A549 (cell line): ENCODE results near the gene CARTPT. TPM values are rescaled to one million over a fixed set of nuclear protein-coding genes. Genes with fewer than 3 reads are reported as not detected.

Experiments used
- ATAC-seq, 2 experiments: fragments of 200-7000 bp in 1 of 2; fragments of >200 bp in 1 of 2; cut with Nextera tagmentation in 1 of 2; cut with Tn5 transposase in 1 of 2; 3 replicates each; pipeline versions ENCODE4 v1.8.0 to v1.9.1; 2018 to 2020; ENCODE audit warnings: mild to moderate bottlenecking in 1 of 2, moderate library complexity in 1 of 2
- CTCF ChIA-PET: fragments of 300-600 bp; sonication (Branson Sonifier 250); formaldehyde crosslinking; extraction: SDS; loops from one replicate; lab custom pipeline; 2021; ENCODE audit warnings: antibody characterized with exemption, inconsistent platforms; lab: Yijun Ruan, JAX
- POLR2A ChIA-PET: fragments of 350-600 bp; formaldehyde crosslinking; extraction: SDS; loops from one replicate; lab custom pipeline; 2021; ENCODE audit warnings: antibody characterized with exemption, inconsistent platforms; lab: Yijun Ruan, JAX
- DNase-seq, 2 experiments: peaks; one replicate each; pipeline versions ENCODE4 v3.0.0 to v3.0.0-alpha.2; 2011 to 2016; ENCODE audit warnings: low read depth in 1 of 2, low spot score in 1 of 2
- FAIRE-seq: peaks from 2 replicates; lab custom pipeline; 2011; peaks lifted over from hg19 to GRCh38; lab: Jason Lieb, UNC
- H3K27ac ChIP-seq, 2 experiments: fragments of >200 bp; sonication (Bioruptor Twin); formaldehyde crosslinking; 3 replicates each; pipeline ENCODE4 v1.5.1; 2016 to 2017
- H3K4me1 ChIP-seq: fragments of >200 bp; sonication (Bioruptor Twin); formaldehyde crosslinking; 3 replicates; pipeline ENCODE4 v1.6.1; 2016
- H3K4me2 ChIP-seq: fragments of >200 bp; sonication (Bioruptor Twin); formaldehyde crosslinking; 3 replicates; pipeline ENCODE4 v1.6.1; 2016
- H3K4me3 ChIP-seq: fragments of >200 bp; sonication (Bioruptor Twin); formaldehyde crosslinking; 3 replicates; pipeline ENCODE4 v1.5.1; 2016
- H3K9me3 ChIP-seq: fragments of >200 bp; sonication (Bioruptor Twin); formaldehyde crosslinking; 3 replicates; pipeline ENCODE4 v1.6.1; 2016
- BHLHE40 ChIP-seq: IDR thresholded peaks from 2 replicates; pipeline ENCODE4 v1.6.1; 2012; ENCODE audit warnings: low read depth, low read length, inconsistent platforms
- CBX2 ChIP-seq: fragments of 200-600 bp; sonication (generic); IDR thresholded peaks from 2 replicates; pipeline ENCODE4 v1.6.1; 2016; ENCODE audit warnings: low read depth, mild to moderate bottlenecking, borderline replicate concordance
- CEBPB ChIP-seq, 2 experiments: fragments of >200 bp in 1 of 2; sonication (Bioruptor Twin) in 1 of 2; formaldehyde crosslinking in 1 of 2; IDR thresholded peaks; 2 replicates each; pipeline ENCODE4 v1.6.1; 2012 to 2016
- CHD4 ChIP-seq: fragments of 200-600 bp; sonication (generic); IDR thresholded peaks from 2 replicates; pipeline ENCODE4 v1.6.1; 2016; ENCODE audit warnings: antibody characterized with exemption, mild to moderate bottlenecking, borderline replicate concordance
- CTCF ChIP-seq: fragments of >200 bp; sonication (Bioruptor Twin); formaldehyde crosslinking; IDR thresholded peaks from 3 replicates; pipeline ENCODE4 v1.5.1; 2016
- EHF ChIP-seq: fragments of 250-450 bp; sonication (Bioruptor Pico); IDR thresholded peaks from 2 replicates; pipeline ENCODE4 v1.5.0; 2020; ENCODE audit warnings: mild to moderate bottlenecking
- EHMT2 ChIP-seq: fragments of 200-600 bp; sonication (generic); IDR thresholded peaks from 2 replicates; pipeline ENCODE4 v1.6.1; 2016; ENCODE audit warnings: antibody characterized with exemption, low read depth, mild to moderate bottlenecking, moderate library complexity
- ELK1 ChIP-seq: fragments of 150-350 bp; IDR thresholded peaks from 2 replicates; pipeline ENCODE4 v1.6.1; 2014; ENCODE audit warnings: low read depth, mild to moderate bottlenecking, low read length
- ESRRA ChIP-seq: fragments of 150-350 bp; IDR thresholded peaks from 2 replicates; pipeline ENCODE4 v1.6.1; 2014; ENCODE audit warnings: mild to moderate bottlenecking, low read length, borderline replicate concordance
- FOXS1 ChIP-seq: fragments of 250-450 bp; sonication (Bioruptor Pico); IDR thresholded peaks from 2 replicates; pipeline ENCODE4 v1.5.0; 2020; ENCODE audit warnings: mild to moderate bottlenecking, moderate library complexity
- GATA3 ChIP-seq: IDR thresholded peaks from 2 replicates; pipeline ENCODE4 v1.6.1; 2012; ENCODE audit warnings: borderline replicate concordance
- HDAC2 ChIP-seq: fragments of 200-600 bp; sonication (generic); IDR thresholded peaks from 2 replicates; pipeline ENCODE4 v1.6.1; 2016
- KDM5A ChIP-seq: fragments of 200-600 bp; sonication (generic); IDR thresholded peaks from 2 replicates; pipeline ENCODE4 v1.6.1; 2016; ENCODE audit warnings: antibody characterized with exemption, mild to moderate bottlenecking
- MYC ChIP-seq: IDR thresholded peaks from 2 replicates; pipeline ENCODE4 v1.6.1; 2012; ENCODE audit warnings: mild to moderate bottlenecking, inconsistent platforms, low read length, improper control_type of control experiment, borderline replicate concordance
- NFE2L2 ChIP-seq: fragments of 150-350 bp; conservative IDR thresholded peaks from 2 replicates; pipeline ENCODE4 v1.6.1; 2014; ENCODE audit warnings: low read length
- NPAS2 ChIP-seq: fragments of 250-450 bp; sonication (Bioruptor Pico); IDR thresholded peaks from 2 replicates; pipeline ENCODE4 v1.8.0; 2022; ENCODE audit warnings: mild to moderate bottlenecking, moderate library complexity, borderline replicate concordance
- POLR2A ChIP-seq: IDR thresholded peaks from 2 replicates; pipeline ENCODE4 v1.6.1; 2012; ENCODE audit warnings: mild to moderate bottlenecking, low read length
- RAD21 ChIP-seq, 2 experiments: fragments of >200 bp in 1 of 2; sonication (Bioruptor Twin) in 1 of 2; formaldehyde crosslinking in 1 of 2; IDR thresholded peaks in 1 of 2; conservative IDR thresholded peaks in 1 of 2; 2 replicates in 1 of 2; 3 replicates in 1 of 2; pipeline ENCODE4 v1.6.1; 2012 to 2018; ENCODE audit warnings: inconsistent platforms in 1 of 2
- RNF2 ChIP-seq: fragments of 200-600 bp; sonication (generic); IDR thresholded peaks from 2 replicates; pipeline ENCODE4 v1.6.1; 2016; ENCODE audit warnings: low read depth, mild to moderate bottlenecking, antibody characterized with exemption, moderate library complexity, borderline replicate concordance
- SREBF2 ChIP-seq: fragments of 450-650 bp; IDR thresholded peaks from 2 replicates; pipeline ENCODE4 v1.6.1; 2014; ENCODE audit warnings: mild to moderate bottlenecking, moderate library complexity
- TFCP2L1 ChIP-seq: fragments of 250-450 bp; sonication (Bioruptor Pico); IDR thresholded peaks from 2 replicates; pipeline ENCODE4 v1.5.0; 2021; ENCODE audit warnings: mild to moderate bottlenecking
- ZC3H11A ChIP-seq: fragments of 450-650 bp; IDR thresholded peaks from 2 replicates; pipeline ENCODE4 v1.6.1; 2014; ENCODE audit warnings: antibody characterized with exemption, mild to moderate bottlenecking
- ZSCAN20 ChIP-seq: fragments of 250-450 bp; sonication (Bioruptor Pico); IDR thresholded peaks from 2 replicates; pipeline ENCODE4 v1.8.0; 2022; ENCODE audit warnings: mild to moderate bottlenecking, moderate library complexity
- WGBS: methylation state at CpG from one replicate; pipeline ENCODE4 v1.1.6; 2017; ENCODE audit errors: missing lambda C conversion rate; 5-methylcytosine and 5-hydroxymethylcytosine counted together
- polyA plus RNA-seq, 4 experiments: library from polyadenylated mRNA; depleted of rRNA in 3 of 4; stranded (reverse); fragments of >200 nt; fragmentation: RNase III in 1 of 4; extraction: RNeasy Plus Mini Kit Qiagen cat#74134 plus additional on column Dnase treatment in 1 of 4; gene quantifications; 2 replicates in 3 of 4; 3 replicates in 1 of 4; pipeline ENCODE4 v1.2.3, GENCODE V29; 2011 to 2017

The CARTPT gene
- polyA plus RNA-seq, 2 of the 4 experiments (the other 2 are of a cell fraction) = not detected

GRCh38 chr5:71727978-71728377 is 8.9 kb downstream of the CARTPT start:
- no peak overlapping the region for H3K4me3 ChIP-seq
- TF ChIP-seq ESRRA = no peak
- TF ChIP-seq RAD21 (conservative IDR thresholded peaks at IDR 0.05 in 1 of 2, IDR thresholded peaks at IDR 0.05 in 1 of 2) = no peak
- no peak for TF ChIP-seq POLR2A
- no peak for TF ChIP-seq FOXS1 (CRISPR knock-in tag)
- no peak for TF ChIP-seq EHMT2
- no peak for TF ChIP-seq CEBPB (IDR thresholded peaks at IDR 0.05)
- no peak for TF ChIP-seq BHLHE40
- no peak for TF ChIP-seq NPAS2 (CRISPR knock-in tag)
- TF ChIP-seq RNF2 = no peak
- no peak for TF ChIP-seq NFE2L2
- no peak for TF ChIP-seq SREBF2
- TF ChIP-seq TFCP2L1 (CRISPR knock-in tag) = no peak
- FAIRE-seq (no peak), ATAC-seq (no peak), DNase-seq (no peak)
- no peaks in the 10 kb centered on the region for H3K4me1 ChIP-seq
- no peaks in the 10 kb centered on the region for H3K9me3 ChIP-seq
- no peak overlapping the region for H3K27ac ChIP-seq
- no peak overlapping the region for H3K4me2 ChIP-seq
- CTCF ChIA-PET = no interaction called here
- WGBS = 21% methylated on average over 2 of the region's 2 CpGs
- POLR2A ChIA-PET = no interaction called here

- CTCF ChIA-PET = no interaction called here
Observed at GRCh38 chr5:71731015-71731414, 11.9 kb downstream of the CARTPT start.

GRCh38 chr5:71732011-71732410 is 12.9 kb downstream of the CARTPT start:
- POLR2A ChIA-PET = no interaction called here
- no peak for TF ChIP-seq TFCP2L1 (CRISPR knock-in tag)
- TF ChIP-seq, all 56 proteins: peak for 0

More at GRCh38 chr5:71731015-71731414, 11.9 kb downstream of the CARTPT start:
- TF ChIP-seq NPAS2 (CRISPR knock-in tag) = no peak
- no peak for TF ChIP-seq GATA3
- TF ChIP-seq CHD4 = no peak
- no peak for TF ChIP-seq EHMT2
- Histone ChIP-seq H3K4me3 (no peak overlapping the region), H3K4me1 (no peaks in the 10 kb centered on the region), H3K4me2 (no peak overlapping the region), H3K9me3 (no peaks in the 10 kb centered on the region), H3K27ac (no peak overlapping the region)
- no peak for DNase-seq
- no peak for ATAC-seq
- POLR2A ChIA-PET = no interaction called here
- FAIRE-seq = no peak

GRCh38 chr5:71734141-71734540 is 15.1 kb downstream of the CARTPT start:
- DNase-seq = no peak
- TF ChIP-seq KDM5A (no peak), EHMT2 (no peak), ZC3H11A (no peak), ELK1 (no peak), EHF (CRISPR knock-in tag) (no peak), RNF2 (no peak), CBX2 (no peak), ZSCAN20 (CRISPR knock-in tag) (no peak), MYC (no peak), TFCP2L1 (CRISPR knock-in tag) (no peak), CTCF (no peak), HDAC2 (no peak)
- FAIRE-seq = no peak
- Histone ChIP-seq H3K4me3 (no peak overlapping the region), H3K4me2 (no peak overlapping the region), H3K9me3 (no peaks in the 10 kb centered on the region), H3K4me1 (no peaks in the 10 kb centered on the region), H3K27ac (no peak overlapping the region)
- ATAC-seq = no peak
- ChIA-PET CTCF (no interaction called here), POLR2A (no interaction called here)

More at GRCh38 chr5:71732011-71732410, 12.9 kb downstream of the CARTPT start:
- Histone ChIP-seq H3K4me2 (no peak overlapping the region), H3K27ac (no peak overlapping the region), H3K4me3 (no peak overlapping the region), H3K9me3 (no peaks in the 10 kb centered on the region), H3K4me1 (no peaks in the 10 kb centered on the region)
- CTCF ChIA-PET = no interaction called here
- ATAC-seq (no peak), FAIRE-seq (no peak), DNase-seq (no peak)
- 19% methylated on average over 1 of the region's 1 CpG for WGBS
